H1 (cell line): ENCODE measurements around the gene PPIB. TPM values are rescaled to one million over a fixed set of nuclear protein-coding genes. Genes with fewer than 3 reads are reported as not detected.

Source experiments
- CTCF ChIA-PET: fragments of 300-600 bp; sonication (Branson Sonifier 250); formaldehyde crosslinking; loops from one replicate; lab custom pipeline; 2021; ENCODE audit not compliant: partially characterized antibody; lab: Charles Lee
- POLR2A ChIA-PET: fragments of 300-600 bp; sonication (Branson Sonifier 250); formaldehyde crosslinking; loops from one replicate; lab custom pipeline; 2021; ENCODE audit warnings: inconsistent platforms; ENCODE audit not compliant: partially characterized antibody; lab: Charles Lee
- DNase-seq, 2 experiments: peaks; one replicate each; pipeline versions ENCODE4 v3.0.0 to v3.0.0-alpha.2; 2010 to 2022; ENCODE audit warnings: low spot score in 2 of 2, low read depth in 1 of 2, mixed read lengths in 1 of 2
- FAIRE-seq: peaks from 2 replicates; lab custom pipeline; 2011; peaks lifted over from hg19 to GRCh38; lab: Jason Lieb, UNC
- H2AFZ ChIP-seq: 2 replicates; pipeline ENCODE4 v1.8.1; 2012; ENCODE audit warnings: low read length, inconsistent platforms
- H2AK5ac ChIP-seq: 2 replicates; pipeline ENCODE4 v1.6.1; 2013; ENCODE audit warnings: low read depth, low read length
- H2BK120ac ChIP-seq: replicated peaks from 2 replicates; pipeline ENCODE3; 2013; ENCODE audit warnings: low read depth, low read length, inconsistent platforms
- H2BK12ac ChIP-seq: 2 replicates; pipeline ENCODE4 v1.6.1; 2013; ENCODE audit warnings: low read depth, low read length
- H2BK15ac ChIP-seq: 2 replicates; pipeline ENCODE4 v1.6.1; 2013; ENCODE audit warnings: low read length
- H2BK20ac ChIP-seq: 2 replicates; pipeline ENCODE4 v1.6.1; 2013; ENCODE audit warnings: low read length
- H2BK5ac ChIP-seq: 2 replicates; pipeline ENCODE4 v1.6.1; 2013; ENCODE audit warnings: low read depth, low read length
- H3K14ac ChIP-seq: 2 replicates; pipeline ENCODE4 v1.6.1; 2013; ENCODE audit warnings: inconsistent platforms; ENCODE audit not compliant: insufficient read length
- H3K18ac ChIP-seq: 2 replicates; pipeline ENCODE4 v1.6.1; 2013; ENCODE audit warnings: low read length; ENCODE audit errors: extremely low read depth
- H3K23ac ChIP-seq: 2 replicates; pipeline ENCODE4 v1.6.1; 2013; ENCODE audit warnings: inconsistent platforms; ENCODE audit not compliant: insufficient read length
- H3K23me2 ChIP-seq: 2 replicates; pipeline ENCODE4 v1.6.1; 2013; ENCODE audit warnings: low read depth, low read length
- H3K27ac ChIP-seq: 2 replicates; pipeline ENCODE4 v1.6.1; 2011; ENCODE audit warnings: low read depth, low read length, inconsistent platforms
- H3K27me3 ChIP-seq, 4 experiments: replicated peaks in 1 of 4; 1 replicate in 1 of 4; 2 replicates in 3 of 4; pipeline versions ENCODE4 v1.6.1 to v1.8.1; 2011 to 2013; ENCODE audit warnings: low read length in 3 of 4, mild to moderate bottlenecking in 3 of 4, inconsistent platforms in 2 of 4, mixed read lengths in 2 of 4, moderate library complexity in 1 of 4; ENCODE audit not compliant: control insufficient read depth in 3 of 4, insufficient read depth in 3 of 4; ENCODE audit errors: extremely low read depth in 1 of 4
- H3K36me3 ChIP-seq, 4 experiments: 2 replicates each; pipeline versions ENCODE4 v1.6.1 to v1.8.1; 2011 to 2013; ENCODE audit warnings: mild to moderate bottlenecking in 4 of 4, low read length in 3 of 4, moderate library complexity in 2 of 4, control low read depth in 1 of 4, inconsistent platforms in 1 of 4; ENCODE audit not compliant: insufficient read depth in 4 of 4, control insufficient read depth in 2 of 4
- H3K4ac ChIP-seq: replicated peaks from 2 replicates; pipeline ENCODE3; 2013; ENCODE audit warnings: low read length, low read depth, mixed read lengths, inconsistent platforms; ENCODE audit not compliant: insufficient read length
- H3K4me1 ChIP-seq, 4 experiments: replicated peaks in 1 of 4; 1 replicate in 1 of 4; 2 replicates in 3 of 4; pipeline versions ENCODE4 v1.6.1 to v1.8.1; 2011 to 2013; ENCODE audit warnings: low read length in 3 of 4, inconsistent platforms in 2 of 4, mixed read lengths in 1 of 4; ENCODE audit not compliant: insufficient read depth in 4 of 4, control insufficient read depth in 3 of 4
- H3K4me2 ChIP-seq, 2 experiments: 2 replicates each; pipeline versions ENCODE4 v1.6.1 to v1.8.1; 2011 to 2013; ENCODE audit warnings: low read depth in 2 of 2, low read length in 2 of 2, control low read depth in 1 of 2, inconsistent platforms in 1 of 2, mild to moderate bottlenecking in 1 of 2; ENCODE audit not compliant: insufficient read depth in 1 of 2
- H3K4me3 ChIP-seq, 4 experiments: fragments of 200-600, 300-600 bp in 1 of 4; sonication (generic), shearing (Covaris generic), sonication (Bioruptor Twin) in 1 of 4; 2 replicates each; pipeline versions ENCODE4 v1.5.1 to v1.8.1; 2011 to 2016; ENCODE audit warnings: low read length in 4 of 4, low read depth in 3 of 4, control low read depth in 2 of 4, inconsistent platforms in 2 of 4, mild to moderate bottlenecking in 2 of 4, mixed read lengths in 1 of 4, moderate library complexity in 1 of 4; ENCODE audit not compliant: insufficient read depth in 2 of 4; ENCODE audit errors: extremely low read depth in 1 of 4
- H3K56ac ChIP-seq: replicated peaks from 2 replicates; pipeline ENCODE3; 2013; ENCODE audit warnings: low read depth, mild to moderate bottlenecking, mixed read lengths, low read length, inconsistent platforms; ENCODE audit not compliant: insufficient read length
- H3K79me1 ChIP-seq: 2 replicates; pipeline ENCODE4 v1.6.1; 2013; ENCODE audit warnings: low read depth, low read length, control low read depth
- H3K79me2 ChIP-seq, 2 experiments: 2 replicates each; pipeline versions ENCODE4 v1.6.1 to v1.8.1; 2012 to 2013; ENCODE audit warnings: low read length in 2 of 2, mild to moderate bottlenecking in 2 of 2, inconsistent platforms in 1 of 2; ENCODE audit not compliant: insufficient read depth in 2 of 2, control insufficient read depth in 1 of 2
- H3K9ac ChIP-seq, 4 experiments: replicated peaks in 1 of 4; 1 replicate in 1 of 4; 2 replicates in 3 of 4; pipeline versions ENCODE4 v1.6.1 to v1.8.1; 2011 to 2013; ENCODE audit warnings: low read depth in 3 of 4, low read length in 3 of 4, control low read depth in 2 of 4, mild to moderate bottlenecking in 2 of 4, moderate library complexity in 2 of 4, inconsistent platforms in 1 of 4; ENCODE audit errors: extremely low read depth in 1 of 4
- H3K9me3 ChIP-seq, 2 experiments: 2 replicates each; pipeline versions ENCODE4 v1.6.1 to v1.8.1; 2012 to 2013; ENCODE audit warnings: mild to moderate bottlenecking in 2 of 2, moderate library complexity in 2 of 2, control low read depth in 1 of 2, inconsistent platforms in 1 of 2, low read depth in 1 of 2, low read length in 1 of 2, mixed read lengths in 1 of 2; ENCODE audit not compliant: insufficient read depth in 2 of 2
- H4K20me1 ChIP-seq, 2 experiments: replicated peaks in 1 of 2; 2 replicates each; pipeline versions ENCODE3 to v1.8.1; 2011 to 2013; ENCODE audit warnings: inconsistent platforms in 2 of 2, low read length in 2 of 2, mild to moderate bottlenecking in 1 of 2; ENCODE audit not compliant: insufficient read depth in 2 of 2, control insufficient read depth in 1 of 2
- H4K5ac ChIP-seq: 2 replicates; pipeline ENCODE4 v1.6.1; 2013; ENCODE audit warnings: low read length, low read depth, mixed read lengths, inconsistent platforms; ENCODE audit not compliant: insufficient read length
- H4K8ac ChIP-seq: 2 replicates; pipeline ENCODE4 v1.8.0; 2013; ENCODE audit warnings: mild to moderate bottlenecking, moderate library complexity, low read length, inconsistent platforms; ENCODE audit not compliant: insufficient read depth; ENCODE audit errors: extremely low read depth
- H4K91ac ChIP-seq: replicated peaks from 2 replicates; pipeline ENCODE3; 2013; ENCODE audit warnings: low read length, mixed read lengths, inconsistent platforms; ENCODE audit not compliant: insufficient read length
- CTCF ChIP-seq, 3 experiments: IDR thresholded peaks; 1 replicate in 2 of 3; 2 replicates in 1 of 3; pipeline versions ENCODE4 v1.5.1 to v1.6.1; 2011; ENCODE audit warnings: low read length in 3 of 3, mild to moderate bottlenecking in 3 of 3, inconsistent platforms in 2 of 3, low read depth in 1 of 3, moderate library complexity in 1 of 3; ENCODE audit not compliant: insufficient read depth in 1 of 3; ENCODE audit errors: control extremely low read depth in 1 of 3
- WGBS, 2 experiments: shearing (Covaris generic) in 1 of 2; methylation state at CpG; one replicate each; pipeline versions ENCODE4 v1.1.6 to v1.1.7; 2013 to 2015; ENCODE audit warnings: low lambda C conversion rate in 2 of 2, mixed read lengths in 2 of 2, inconsistent platforms in 1 of 2, low coverage in 1 of 2, missing lambda C conversion rate in 1 of 2; ENCODE audit not compliant: insufficient replicate concordance in 2 of 2, insufficient coverage in 1 of 2, insufficient read length in 1 of 2; ENCODE audit errors: extremely low coverage in 1 of 2, missing lambda C conversion rate in 1 of 2; 5-methylcytosine and 5-hydroxymethylcytosine counted together
- polyA plus RNA-seq, 7 experiments: library from polyadenylated mRNA; depleted of rRNA in 3 of 7; stranded (reverse) in 5 of 7; unstranded in 2 of 7; fragments of >200 nt in 5 of 7; fragments of 200-250 nt in 2 of 7; gene quantifications; 1 replicate in 5 of 7; 2 replicates in 1 of 7; 4 replicates in 1 of 7; pipeline versions ENCODE4 v1.2.1 to v1.2.3, GENCODE V29; 2011 to 2013; ENCODE audit warnings: missing spikeins in 2 of 7, mixed read lengths in 2 of 7
- total RNA-seq: library from RNA; stranded (reverse); fragmentation: NEBNext Ultra II Directional; extraction: Animal tissue kit (Norgen Biotek cat#: 25700); gene quantifications from 2 replicates; pipeline ENCODE4 v1.2.1, GENCODE V29; 2021

The PPIB gene
- total and polyA plus RNA-seq, 2 of the 8 experiments (the other 6 are each of a cell fraction or from before 2014, with no cell fraction given) = 558 to 579 TPM

GRCh38 chr15:64134345-64134829, 28.4 kb downstream of the PPIB start:
- H2AK5ac ChIP-seq = no peak overlapping the region
- no peaks in the 10 kb centered on the region for H3K27me3 ChIP-seq
- no peak overlapping the region for H3K27ac ChIP-seq
- H4K8ac ChIP-seq = no peak overlapping the region
- no peak overlapping the region for H4K5ac ChIP-seq
- no peak overlapping the region for H3K23ac ChIP-seq
- DNase-seq (no peak), FAIRE-seq (no peak)
- no peak overlapping the region for H3K18ac ChIP-seq
- no peak overlapping the region for H2BK20ac ChIP-seq
- H4K20me1 ChIP-seq = peaks cover 0 to 1% of the 10 kb centered on the region in 2 experiments
- H3K56ac ChIP-seq = no peak overlapping the region
- no peak for TF ChIP-seq CTCF (IDR thresholded peaks at IDR 0.05; ENCODE audit: control extremely low read depth in 1 of 3, insufficient read depth in 1 of 3, low read depth in 1 of 3, low read length in 3 of 3)
- H3K36me3 ChIP-seq = peaks cover 19 to 45% (median 36%) of the 10 kb centered on the region in 4 experiments
- no peaks in the 10 kb centered on the region for H3K9me3 ChIP-seq
- ChIA-PET CTCF (interaction anchor here (1.1 to 2.9 kb wide), 7 partner anchors 9 to 65 kb away, joined by 3 to 18 read pairs (median 4); partner anchors contain the start of gene CIAO2A), POLR2A (interaction anchor here (1.2 to 1.4 kb wide), 2 partner anchors 9 to 20 kb away, joined by 3 to 7 read pairs; no protein-coding TSS in a partner anchor)
- H2BK5ac ChIP-seq = no peak overlapping the region
- 94% methylated on average over 9 of the region's 9 CpGs; no CpG with 5 or more reads in 1 of the 2 experiments for WGBS, 2 experiments
- H3K79me1 ChIP-seq = no peaks in the 10 kb centered on the region; the same call in 1 of the 2 replicates
- no peak overlapping the region for H3K4me2 ChIP-seq
- H3K79me2 ChIP-seq = no peaks in the 10 kb centered on the region
- H3K4me3 ChIP-seq = no peak overlapping the region
- H2BK12ac ChIP-seq = no peak overlapping the region
- H2BK15ac ChIP-seq = no peak overlapping the region
- H3K9ac ChIP-seq = no peak overlapping the region
- no peak overlapping the region for H2AFZ ChIP-seq
- no peak overlapping the region for H3K4ac ChIP-seq
- H4K91ac ChIP-seq = no peak overlapping the region
- H2BK120ac ChIP-seq = no peak overlapping the region
- H3K14ac ChIP-seq = no peak overlapping the region
- H3K23me2 ChIP-seq = no peaks in the 10 kb centered on the region
- peaks cover 0 to 6% (median 2%) of the 10 kb centered on the region in 4 experiments; a peak in 1 of 7 replicates for H3K4me1 ChIP-seq
